Inflammatory macrophage treated with lipopolysaccharide for 4 hours (primary cell): ENCODE results near the gene CNOT3.
"Not testable (repeated sequence)": the region's sequence is repeated elsewhere in the genome, so short reads cannot be mapped to it uniquely, and the experiment has no call there.

Experiments used
- DNase-seq: peaks from one replicate; pipeline ENCODE4 v3.0.0-alpha.2; 2020

The CNOT3 gene

DNA sequence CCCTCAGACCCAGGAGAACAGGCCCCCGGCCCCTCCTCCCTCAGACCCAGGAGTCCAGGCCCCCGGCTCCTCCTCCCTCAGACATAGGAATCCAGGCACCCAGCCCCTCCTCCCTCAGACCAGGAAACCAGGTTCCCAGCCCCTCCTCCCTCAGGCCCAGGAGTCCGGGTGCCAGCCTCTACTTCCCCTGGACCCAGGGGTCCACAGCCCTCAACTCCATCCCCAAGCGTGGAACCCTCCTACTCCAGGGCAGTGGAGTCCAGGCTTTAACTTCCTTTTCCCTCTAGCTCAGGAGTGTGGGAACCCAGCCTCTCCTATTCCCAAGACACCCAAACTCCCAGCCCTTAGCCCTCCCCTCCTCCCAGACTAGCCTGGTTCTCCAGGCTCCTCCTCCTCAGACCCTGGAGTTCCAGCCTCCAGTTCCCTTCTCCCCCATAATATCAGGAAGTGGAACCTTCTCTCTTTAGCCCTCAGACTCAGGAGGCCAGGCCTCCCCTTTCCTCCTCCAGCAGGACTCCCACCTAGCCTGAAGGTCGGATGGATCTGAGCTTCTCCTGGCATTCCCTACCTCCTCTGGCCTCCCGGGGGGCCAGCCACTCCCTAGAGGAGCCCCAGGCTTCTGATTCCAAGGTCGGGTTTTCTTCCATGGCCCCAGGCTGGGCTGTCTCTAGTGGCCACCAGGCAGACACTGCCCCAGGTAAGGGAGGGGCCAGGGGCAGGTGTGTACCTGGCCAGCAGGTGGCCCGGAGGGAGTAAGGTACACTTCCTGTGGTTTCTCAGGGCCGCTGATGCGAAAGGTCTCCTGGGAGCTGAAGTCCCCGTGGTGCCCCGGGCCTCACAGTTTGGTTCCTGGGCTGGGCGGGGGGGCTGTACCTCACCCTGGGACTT lies 35.2 kb downstream of the CNOT3 start, which contains the start of gene TMC4:
TSS of gene TMC4 (minus strand) at position 690 of the 888 bp plus-strand sequence. CDS start at position 647, 43 bp downstream.
- DNase-seq: no peak

GRCh38 chr19:54173359-54173699 lies 35.8 kb downstream of the CNOT3 start:
- no peak for DNase-seq

DNA sequence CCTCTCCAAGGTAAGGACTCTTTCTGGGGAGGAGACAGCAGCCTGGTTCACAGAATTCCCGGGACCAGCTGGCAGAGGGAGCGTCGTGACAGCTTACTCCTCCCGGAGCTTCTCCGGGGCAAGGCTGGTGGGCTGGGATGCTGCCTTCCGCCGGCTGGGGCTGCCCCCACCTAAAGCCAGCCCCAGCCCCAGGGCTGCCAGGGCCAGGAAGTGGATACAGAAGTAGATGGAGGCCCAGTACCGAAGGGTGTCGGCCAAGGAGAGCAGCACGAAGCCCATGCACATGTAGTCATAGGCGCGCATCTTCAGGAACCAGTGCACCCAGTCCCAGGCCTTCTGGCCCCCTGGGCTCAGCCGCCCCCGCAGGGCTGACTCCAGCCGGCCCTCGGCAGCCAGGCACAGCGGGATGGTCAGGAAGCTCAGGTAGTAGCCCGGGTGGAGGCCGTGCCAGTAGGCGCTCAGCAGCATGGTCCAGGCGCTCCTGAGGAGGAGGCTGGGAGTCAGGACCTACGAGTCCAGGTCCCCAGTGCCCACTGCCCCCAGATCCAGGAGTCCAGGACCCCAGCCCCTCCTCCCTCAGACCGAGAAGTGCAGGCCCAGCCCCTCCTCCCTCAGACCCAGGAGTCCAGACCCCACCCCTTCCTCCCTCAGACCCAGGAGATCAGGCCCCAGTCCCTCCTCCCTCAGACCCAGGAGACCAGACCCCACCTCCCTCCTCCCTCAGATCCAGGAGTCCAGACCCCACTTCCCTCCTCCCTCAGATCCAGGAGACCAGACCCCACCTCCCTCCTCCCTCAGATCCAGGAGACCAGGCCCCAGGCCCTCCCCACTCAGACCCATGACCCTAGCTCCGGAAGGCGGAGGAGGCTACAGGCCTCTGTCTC lies 36.6 kb downstream of the CNOT3 start:
- DNase-seq: no peak

- DNase-seq: peak; percentile 15
Observed at GRCh38 chr19:54178581-54179261, 41.2 kb downstream of the CNOT3 start.

GRCh38 chr19:54179262-54179852 lies 41.8 kb downstream of the CNOT3 start:
- no peak for DNase-seq

GRCh38 chr19:54179921-54180461 lies 42.4 kb downstream of the CNOT3 start:
- DNase-seq: peak; percentile 18

- no peak for DNase-seq
Observed at GRCh38 chr19:54180691-54181091, 43.1 kb downstream of the CNOT3 start.

GRCh38 chr19:54181894-54182293 lies 44.3 kb downstream of the CNOT3 start:
- not testable (repeated sequence) for DNase-seq

DNA sequence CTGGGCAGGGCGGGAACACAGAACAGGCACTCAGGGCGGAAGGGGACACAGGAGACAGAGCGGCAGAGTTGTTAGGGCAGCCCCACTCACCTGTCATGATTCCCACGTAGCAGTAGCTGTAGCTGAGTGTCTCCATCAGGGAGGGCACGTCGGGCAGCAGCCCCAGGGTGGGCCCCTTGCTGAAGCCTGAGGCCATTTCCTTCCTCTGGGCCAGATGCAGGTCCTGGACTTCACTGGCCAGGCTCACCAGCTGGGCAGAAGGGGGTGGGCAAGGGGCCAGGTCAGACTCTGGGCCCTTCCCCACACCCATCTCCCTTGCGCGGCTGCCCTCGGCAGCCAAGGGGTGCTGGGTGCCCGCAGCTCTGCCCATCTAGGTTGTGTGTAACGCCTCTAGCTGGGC lies 45.9 kb downstream of the CNOT3 start:
- no peak for DNase-seq

- no peak for DNase-seq
Observed at GRCh38 chr19:54186351-54186750, 48.8 kb downstream of the CNOT3 start.

GRCh38 chr19:54186934-54187381 lies 49.4 kb downstream of the CNOT3 start:
- no peak for DNase-seq

- DNase-seq: no peak
Observed at GRCh38 chr19:54188215-54188871, 50.8 kb downstream of the CNOT3 start.

DNA sequence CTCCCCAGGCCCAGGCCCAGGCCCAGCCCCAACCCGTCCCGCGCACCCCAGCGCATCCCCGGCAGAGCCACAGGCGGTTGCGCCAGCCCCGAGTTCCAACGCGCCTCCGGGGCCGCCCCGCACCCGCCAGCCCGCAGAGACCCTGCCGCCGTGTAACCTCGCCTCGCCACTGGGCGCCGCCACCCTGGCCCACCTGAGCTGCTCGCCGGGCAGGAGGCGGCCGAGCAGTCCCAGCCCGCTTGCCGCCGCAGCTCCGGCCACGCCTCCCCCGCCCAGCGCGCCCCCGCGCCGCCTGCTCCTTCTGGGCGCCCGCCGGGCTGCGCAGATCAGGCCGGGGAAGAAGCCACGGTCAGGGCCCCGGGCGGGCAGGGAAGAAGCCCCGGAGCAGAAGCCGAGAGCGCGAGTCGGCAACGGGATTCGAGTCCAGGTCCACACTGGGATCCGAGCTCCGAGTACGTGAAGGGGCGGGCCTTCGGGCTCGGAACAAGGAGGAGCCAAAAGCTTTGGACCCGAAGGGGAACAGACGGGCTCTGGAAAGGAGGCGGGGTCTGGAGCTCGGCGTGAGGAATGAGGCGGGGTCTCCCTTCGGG lies 51.7 kb downstream of the CNOT3 start, which contains the start of gene MBOAT7:
TSS of gene MBOAT7 (minus strand) at position 436 of the 590 bp plus-strand sequence. CDS start 1,072 bp downstream, outside the sequence.
- DNase-seq: no peak

- DNase-seq: peak; percentile 100
Observed at GRCh38 chr19:54189735-54190502, 52.4 kb downstream of the CNOT3 start.

DNA sequence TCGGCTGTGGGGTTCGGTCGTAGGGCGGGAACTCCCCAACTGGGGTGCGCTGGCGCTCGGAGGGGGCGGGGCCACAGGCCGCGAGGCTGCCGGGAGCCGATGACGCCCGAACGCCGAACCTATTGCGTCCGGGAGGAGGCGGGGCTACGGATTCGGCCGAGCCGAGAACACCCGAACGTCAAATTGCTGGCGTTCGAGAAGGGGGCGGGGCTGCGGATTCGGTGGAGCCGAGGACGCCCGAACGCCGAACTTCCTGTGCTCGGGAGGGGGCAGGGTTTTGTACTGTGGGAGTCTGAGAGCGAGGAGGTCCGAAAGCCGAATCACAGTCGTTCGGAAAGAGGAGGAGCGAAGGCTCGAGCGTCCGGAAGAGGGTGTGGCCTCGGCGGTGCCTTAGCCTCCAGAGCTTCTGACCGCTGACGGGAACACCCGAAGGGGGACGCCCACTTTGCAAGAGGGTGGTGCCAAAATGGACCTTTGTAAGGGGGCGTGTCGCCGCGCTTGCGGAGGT lies 53.0 kb downstream of the CNOT3 start:
- DNase-seq: peak; percentile 100

DNA sequence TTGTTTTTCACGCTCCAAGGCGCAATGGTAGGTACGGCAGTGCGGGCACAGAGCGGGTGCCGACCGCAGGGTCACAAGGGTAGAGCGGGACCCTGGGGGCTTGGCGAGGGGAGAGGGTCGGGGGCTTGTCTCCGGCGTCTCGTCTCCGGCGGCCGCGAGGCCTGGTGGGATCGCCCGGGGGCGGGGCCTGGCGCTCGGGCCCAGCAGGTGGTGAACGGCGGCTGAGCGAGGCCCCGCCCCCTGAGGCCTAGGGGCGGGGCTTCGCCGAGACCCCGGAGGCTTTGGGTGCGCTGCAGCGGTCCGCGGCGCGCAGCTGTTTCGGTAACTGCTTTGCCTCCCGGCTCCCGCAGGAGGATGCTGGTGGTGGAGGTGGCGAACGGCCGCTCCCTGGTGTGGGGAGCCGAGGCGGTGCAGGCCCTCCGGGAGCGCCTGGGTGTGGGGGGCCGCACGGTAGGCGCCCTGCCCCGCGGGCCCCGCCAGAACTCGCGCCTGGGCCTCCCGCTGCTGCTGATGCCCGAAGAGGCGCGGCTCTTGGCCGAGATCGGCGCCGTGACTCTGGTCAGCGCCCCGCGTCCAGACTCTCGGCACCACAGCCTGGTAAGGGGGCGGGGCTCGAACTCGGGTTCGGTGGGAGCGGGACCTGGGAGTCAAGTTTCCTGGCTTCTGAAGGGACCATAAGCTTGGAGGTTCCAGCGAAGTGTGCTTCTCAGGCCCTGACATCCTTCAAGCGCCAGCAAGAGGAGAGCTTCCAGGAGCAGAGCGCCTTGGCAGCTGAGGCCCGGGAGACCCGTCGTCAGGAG lies 53.6 kb downstream of the CNOT3 start, which contains the start of gene TSEN34:
TSS of gene TSEN34 (plus strand) at position 298 of the 800 bp plus-strand sequence. CDS start at position 355, 57 bp downstream.
- DNase-seq: peak; percentile 87

GRCh38 chr19:54191811-54192453 lies 54.4 kb downstream of the CNOT3 start:
- no peak for DNase-seq

DNA sequence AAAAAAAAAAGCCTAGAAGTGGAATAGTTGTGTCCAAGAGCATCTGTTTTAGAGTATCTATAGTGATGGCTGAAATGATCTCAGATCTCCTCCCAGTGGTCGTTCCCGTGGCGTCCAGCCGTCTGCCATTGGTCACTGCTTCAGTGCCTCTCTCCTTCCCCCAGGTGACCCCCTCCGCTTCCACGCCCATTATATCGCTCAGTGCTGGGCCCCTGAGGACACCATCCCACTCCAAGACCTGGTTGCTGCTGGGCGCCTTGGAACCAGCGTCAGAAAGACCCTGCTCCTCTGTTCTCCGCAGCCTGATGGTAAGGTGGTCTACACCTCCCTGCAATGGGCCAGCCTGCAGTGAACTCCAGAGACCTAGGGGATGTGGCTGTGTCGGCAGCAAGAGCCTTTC lies 55.4 kb downstream of the CNOT3 start:
- no peak for DNase-seq

GRCh38 chr19:54194463-54194862 lies 56.9 kb downstream of the CNOT3 start:
- DNase-seq: not testable (repeated sequence)
